HepG2 (cell line): ENCODE measurements around the gene DDAH2. TPM values are rescaled to one million over a fixed set of nuclear protein-coding genes. Genes with fewer than 3 reads are reported as not detected.

Experiments used
- ATF7 ChIP-seq, 2 experiments: fragments of 450-650 bp in 1 of 2; sonication (generic) in 1 of 2; formaldehyde crosslinking in 1 of 2; IDR thresholded peaks; 2 replicates each; pipeline versions ENCODE4 v1.4.0 to v1.6.1; 2016 to 2020; ENCODE audit warnings: antibody characterized with exemption in 1 of 2, mild to moderate bottlenecking in 1 of 2, missing genetic modification reagents in 1 of 2
- EHMT2 ChIP-seq: fragments of 200-600 bp; sonication (generic); IDR thresholded peaks from 2 replicates; pipeline ENCODE4 v1.7.0; 2017; ENCODE audit warnings: antibody characterized with exemption, low read depth, low read length, borderline replicate concordance
- ETV6 ChIP-seq: sonication (generic); formaldehyde crosslinking; conservative IDR thresholded peaks from 2 replicates; pipeline ENCODE4 v1.4.0; 2020; ENCODE audit warnings: missing genetic modification reagents
- HNRNPH1 ChIP-seq: fragments of 200-400 bp; formaldehyde crosslinking; optimal IDR thresholded peaks from 2 replicates; pipeline ENCODE3; 2017; ENCODE audit warnings: mild to moderate bottlenecking, low read depth, low read length
- KDM1A ChIP-seq: IDR thresholded peaks from 2 replicates; pipeline ENCODE4 v1.6.1; 2016; ENCODE audit warnings: missing compliant biosample characterization
- KDM5A ChIP-seq: fragments of 200-600 bp; sonication (generic); IDR thresholded peaks from 2 replicates; pipeline ENCODE4 v1.7.0; 2018; ENCODE audit warnings: antibody characterized with exemption, mild to moderate bottlenecking, low read length, borderline replicate concordance
- KLF15 ChIP-seq: sonication (generic); formaldehyde crosslinking; IDR thresholded peaks from 2 replicates; pipeline ENCODE4 v1.8.1; 2023; ENCODE audit warnings: borderline replicate concordance, mild to moderate bottlenecking, inconsistent platforms, missing genetic modification reagents, mixed read lengths
- MIER2 ChIP-seq: IDR thresholded peaks from 2 replicates; pipeline ENCODE4 v1.6.1; 2016; ENCODE audit warnings: missing biosample characterization, missing genetic modification reagents
- MTF1 ChIP-seq: sonication (generic); formaldehyde crosslinking; IDR thresholded peaks from 2 replicates; pipeline ENCODE4 v1.5.0; 2020; ENCODE audit warnings: missing genetic modification reagents
- MYPOP ChIP-seq: sonication (generic); formaldehyde crosslinking; IDR thresholded peaks from 2 replicates; pipeline ENCODE4 v1.8.1; 2023; ENCODE audit warnings: mild to moderate bottlenecking, moderate library complexity, missing genetic modification reagents
- POGK ChIP-seq: sonication (generic); formaldehyde crosslinking; conservative IDR thresholded peaks from 2 replicates; pipeline ENCODE4 v1.8.0; 2022; ENCODE audit warnings: mild to moderate bottlenecking, moderate library complexity, missing genetic modification reagents
- SP4 ChIP-seq: sonication (generic); formaldehyde crosslinking; IDR thresholded peaks from 2 replicates; pipeline ENCODE4 v1.8.1; 2023; ENCODE audit warnings: mild to moderate bottlenecking, missing genetic modification reagents
- STAT6 ChIP-seq: sonication (generic); formaldehyde crosslinking; IDR thresholded peaks from 2 replicates; pipeline ENCODE4 v1.4.0; 2020; ENCODE audit warnings: missing genetic modification reagents, mild to moderate bottlenecking, borderline replicate concordance
- U2AF2 ChIP-seq: fragments of 200-400 bp; formaldehyde crosslinking; IDR thresholded peaks from 2 replicates; pipeline ENCODE4 v1.6.1; 2017; ENCODE audit warnings: low read depth, mild to moderate bottlenecking, low read length
- ZFY ChIP-seq: sonication (generic); formaldehyde crosslinking; IDR thresholded peaks from 2 replicates; pipeline ENCODE4 v1.4.0; 2020; ENCODE audit warnings: missing genetic modification reagents
- ZKSCAN5 ChIP-seq: sonication (generic); formaldehyde crosslinking; IDR thresholded peaks from 2 replicates; pipeline ENCODE4 v1.5.1; 2020; ENCODE audit warnings: mild to moderate bottlenecking, missing genetic modification reagents
- ZNF350 ChIP-seq: sonication (generic); formaldehyde crosslinking; IDR thresholded peaks from 2 replicates; pipeline ENCODE4 v1.4.0; 2020; ENCODE audit warnings: mild to moderate bottlenecking, low read depth, missing genetic modification reagents, borderline replicate concordance
- ZNF547 ChIP-seq: sonication (generic); formaldehyde crosslinking; IDR thresholded peaks from 2 replicates; pipeline ENCODE4 v1.5.1; 2020; ENCODE audit warnings: mild to moderate bottlenecking, missing genetic modification reagents
- ZNF558 ChIP-seq: sonication (generic); formaldehyde crosslinking; IDR thresholded peaks from 2 replicates; pipeline ENCODE4 v1.9.0; 2022; ENCODE audit warnings: mild to moderate bottlenecking, missing genetic modification reagents, borderline replicate concordance
- ZNF577 ChIP-seq: sonication (generic); formaldehyde crosslinking; IDR thresholded peaks from 2 replicates; pipeline ENCODE4 v1.4.0; 2020; ENCODE audit warnings: mild to moderate bottlenecking, low read depth, missing genetic modification reagents, borderline replicate concordance
- ZNF704 ChIP-seq: sonication (generic); formaldehyde crosslinking; IDR thresholded peaks from 2 replicates; pipeline ENCODE4 v1.8.1; 2023; ENCODE audit warnings: mild to moderate bottlenecking, inconsistent platforms, moderate library complexity, missing genetic modification reagents, borderline replicate concordance
- ZNF740 ChIP-seq: sonication (generic); formaldehyde crosslinking; IDR thresholded peaks from 2 replicates; pipeline ENCODE4 v1.4.0; 2020; ENCODE audit warnings: missing genetic modification reagents
- polyA plus RNA-seq, 8 experiments: library from polyadenylated mRNA; depleted of rRNA in 3 of 8; stranded (reverse) in 7 of 8; unstranded in 1 of 8; fragments of >200 nt; fragmentation: Illumina TruSeq in 4 of 8; extraction: Trizol in 4 of 8; gene quantifications; 2 replicates each; pipeline versions ENCODE4 v1.2.1 to v1.2.3, GENCODE V29; 2011 to 2016; ENCODE audit warnings: low read depth in 4 of 8, missing spikeins in 1 of 8, mixed read lengths in 1 of 8; ENCODE audit not compliant: insufficient read depth in 1 of 8
- total RNA-seq, 5 experiments: library from RNA; depleted of rRNA; stranded (reverse); fragments of >200 nt; fragmentation: Illumina TruSeq; extraction: Trizol; gene quantifications; 2 replicates each; pipeline ENCODE4 v1.2.3, GENCODE V29; 2016; ENCODE audit warnings: low read depth in 1 of 5

The DDAH2 gene
- total and polyA plus RNA-seq, 2 of the 13 experiments (the other 11 are each of a cell fraction or from before 2014, with no cell fraction given) = 16.4 to 21.1 TPM

- TF ChIP-seq MYPOP (0 out of 2 replicates have a peak, but pooled peaks have one; percentile 1), ZNF704 (peak; percentile 9; the same call in 1 of the 2 replicates), ATF7 (IDR thresholded peaks at IDR 0.05) (0 out of 2 replicates have a peak, but pooled peaks have one; percentile 17), ATF7 (CRISPR knock-in tag; IDR thresholded peaks at IDR 0.05) (no peak), ZFY (CRISPR knock-in tag) (no peak), ZKSCAN5 (CRISPR knock-in tag) (no peak), KDM1A (no peak), MIER2 (CRISPR knock-in tag) (no peak), KLF15 (CRISPR knock-in tag) (no peak), MTF1 (CRISPR knock-in tag) (no peak), ZNF577 (CRISPR knock-in tag) (no peak), STAT6 (CRISPR knock-in tag) (no peak), ZNF350 (CRISPR knock-in tag) (no peak), SP4 (CRISPR knock-in tag) (peak; percentile 70; the same call in 1 of the 2 replicates), ZNF547 (CRISPR knock-in tag) (no peak), EHMT2 (no peak), KDM5A (no peak), ETV6 (CRISPR knock-in tag) (no peak), ZNF740 (CRISPR knock-in tag) (no peak), POGK (CRISPR knock-in tag) (no peak; the same call in 1 of the 2 replicates), HNRNPH1 (no peak), U2AF2 (no peak), ZNF558 (no peak)
Observed at GRCh38 chr6:31734247-31734820, 5.2 kb upstream of the DDAH2 start (continued).
